ENCODE measurements around the gene CCNI.

CCNI gene

GRCh38 chr4:77073106-77073809 is 2.5 kb downstream of the CCNI start:
- TF ChIP-seq GATA2 (IDR thresholded peaks at IDR 0.05; ENCODE audit: low read depth, low read length) (no peak), GATA3 (IDR thresholded peaks at IDR 0.05; ENCODE audit: low read depth, low read length) (no peak)

GRCh38 chr4:77072195-77072753 is 3.5 kb downstream of the CCNI start:
- TF ChIP-seq GATA2 (IDR thresholded peaks at IDR 0.05; ENCODE audit: low read depth, low read length) (no peak), GATA3 (IDR thresholded peaks at IDR 0.05; ENCODE audit: low read depth, low read length) (no peak)

GRCh38 chr4:77065382-77065781 is 10.4 kb downstream of the CCNI start:
- TF ChIP-seq GATA3 (IDR thresholded peaks at IDR 0.05; ENCODE audit: low read depth, low read length) (no peak), GATA2 (IDR thresholded peaks at IDR 0.05; ENCODE audit: low read depth, low read length) (no peak)

DNA sequence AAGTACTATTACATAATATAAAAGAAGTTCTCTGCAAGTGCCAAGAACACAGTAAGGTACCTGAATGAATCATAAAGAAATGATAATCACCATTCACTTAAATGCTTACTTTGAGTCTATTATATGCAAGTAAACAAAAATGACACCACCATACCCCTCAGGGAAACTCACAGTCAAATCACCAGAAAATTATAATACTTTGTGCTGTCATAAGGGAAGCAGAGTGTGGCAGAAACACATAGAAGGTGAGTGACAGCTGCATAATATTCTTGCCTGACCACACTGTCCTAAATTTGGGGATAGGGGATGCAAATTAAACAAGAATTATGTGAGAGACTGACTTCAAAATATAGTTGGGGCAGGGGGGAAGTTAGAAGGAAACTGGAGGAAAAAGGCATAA is 12.9 kb downstream of the CCNI start:
- TF ChIP-seq GATA3 (IDR thresholded peaks at IDR 0.05; ENCODE audit: low read depth, low read length) (no peak), GATA2 (IDR thresholded peaks at IDR 0.05; ENCODE audit: low read depth, low read length) (no peak)

- TF ChIP-seq GATA2 (IDR thresholded peaks at IDR 0.05; ENCODE audit: low read depth, low read length) (no peak), GATA3 (IDR thresholded peaks at IDR 0.05; ENCODE audit: low read depth, low read length) (no peak)
These were observed 23.4 kb downstream of the CCNI start for GRCh38 chr4:77052352-77052751.

DNA sequence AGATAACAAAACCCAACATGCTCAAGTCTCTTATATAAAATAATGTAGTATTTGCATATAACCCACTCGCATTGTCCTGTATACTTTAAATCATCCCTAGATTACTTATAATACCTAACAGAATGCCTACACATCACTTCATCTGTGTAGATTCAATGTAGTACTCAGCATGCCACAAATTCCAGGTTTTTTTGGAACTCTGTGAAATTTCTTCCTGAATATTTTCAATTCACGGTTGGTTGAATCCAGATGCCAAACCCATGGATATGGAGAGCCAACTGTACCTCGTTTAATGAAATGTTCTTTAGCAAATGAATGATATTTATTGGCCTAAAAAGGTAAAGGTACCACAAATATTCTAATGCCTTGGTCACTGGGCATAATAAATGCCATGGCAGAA is 24.8 kb downstream of the CCNI start:
- TF ChIP-seq GATA3 (IDR thresholded peaks at IDR 0.05; ENCODE audit: low read depth, low read length) (no peak), GATA2 (IDR thresholded peaks at IDR 0.05; ENCODE audit: low read depth, low read length) (no peak)

DNA sequence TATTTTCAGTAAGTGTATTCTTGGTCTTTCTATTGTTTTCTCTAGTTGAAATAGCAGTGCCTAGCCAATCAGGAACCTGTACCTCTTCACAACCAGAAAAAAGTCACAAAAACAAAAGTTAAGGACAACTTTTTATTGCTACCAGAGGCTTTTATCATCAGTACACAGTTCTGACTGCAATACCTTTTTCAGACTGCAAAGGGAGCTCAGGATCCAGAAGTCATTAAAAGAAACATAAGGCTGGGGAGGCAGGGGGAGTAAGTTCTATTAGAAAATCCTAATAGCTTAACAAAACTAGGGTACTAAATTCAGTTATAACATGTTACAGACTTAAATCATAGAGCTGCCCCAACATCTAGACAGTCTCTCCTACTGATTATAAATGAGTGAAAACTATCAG is 28.8 kb downstream of the CCNI start:
- TF ChIP-seq GATA3 (IDR thresholded peaks at IDR 0.05; ENCODE audit: low read depth, low read length) (no peak), GATA2 (IDR thresholded peaks at IDR 0.05; ENCODE audit: low read depth, low read length) (no peak)

- TF ChIP-seq GATA3 (IDR thresholded peaks at IDR 0.05; ENCODE audit: low read depth, low read length), result no peak
- TF ChIP-seq GATA2 (IDR thresholded peaks at IDR 0.05; ENCODE audit: low read depth, low read length), result no peak
These were observed 30.3 kb downstream of the CCNI start for GRCh38 chr4:77045490-77045889.

DNA sequence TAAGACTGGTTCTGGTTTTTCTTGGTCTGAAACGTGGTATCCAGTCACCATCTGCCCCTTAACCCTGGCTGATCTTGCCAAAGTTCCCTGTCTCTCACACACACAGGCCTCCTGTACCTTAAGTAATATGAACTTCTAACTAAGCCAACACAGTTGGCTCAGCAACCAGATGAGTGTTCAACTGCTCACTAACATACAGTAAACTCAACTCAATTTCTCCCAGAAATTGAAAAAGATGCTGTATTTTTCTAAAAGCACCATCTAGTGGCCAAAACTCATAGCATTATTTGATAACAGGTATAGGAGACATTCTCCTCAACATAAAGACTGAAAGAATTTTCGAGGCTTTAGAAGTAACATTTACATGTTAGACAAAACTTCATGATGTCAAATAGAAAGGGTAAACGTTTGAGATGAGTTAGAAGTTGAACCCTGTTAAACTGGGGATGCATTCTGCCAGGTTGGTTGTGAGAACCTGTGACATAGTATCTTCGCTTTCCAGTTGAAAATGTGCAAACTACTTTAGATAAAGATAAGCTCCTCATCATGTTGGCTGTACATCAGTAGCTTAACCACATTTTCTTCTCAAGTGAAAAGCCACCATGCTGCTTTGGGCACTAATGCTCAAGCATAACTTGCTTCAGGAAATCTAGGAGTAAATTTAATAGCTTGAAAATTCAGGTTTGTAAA is 31.2 kb downstream of the CCNI start:
- TF ChIP-seq GATA3 (IDR thresholded peaks at IDR 0.05; ENCODE audit: low read depth, low read length) (no peak), GATA2 (IDR thresholded peaks at IDR 0.05; ENCODE audit: low read depth, low read length) (no peak)

GRCh38 chr4:77043507-77044136 is 32.2 kb downstream of the CCNI start:
- no peak for TF ChIP-seq GATA3 (IDR thresholded peaks at IDR 0.05; ENCODE audit: low read depth, low read length)
- no peak for TF ChIP-seq GATA2 (IDR thresholded peaks at IDR 0.05; ENCODE audit: low read depth, low read length)

GRCh38 chr4:77040854-77041725 is 34.7 kb downstream of the CCNI start:
- TF ChIP-seq GATA2 (IDR thresholded peaks at IDR 0.05; ENCODE audit: low read depth, low read length) (no peak), GATA3 (IDR thresholded peaks at IDR 0.05; ENCODE audit: low read depth, low read length) (no peak)

DNA sequence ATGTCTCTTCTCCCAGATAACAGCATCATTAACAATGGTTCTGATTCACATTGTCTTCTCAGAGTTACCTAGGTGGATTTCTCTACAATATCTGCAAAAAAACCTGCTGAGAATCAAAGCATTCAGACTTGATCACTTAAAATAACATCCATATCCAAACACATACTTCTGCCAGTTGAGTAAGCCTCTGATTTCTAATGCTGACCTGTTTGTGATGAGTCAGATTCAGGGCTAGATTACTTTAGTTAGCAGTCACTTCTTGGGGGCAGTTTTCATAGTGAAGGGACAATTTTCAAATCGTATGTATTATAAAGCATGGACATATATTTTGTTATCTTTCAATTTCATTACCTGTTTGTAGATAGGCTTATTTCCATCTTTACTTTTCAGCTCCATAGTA is 35.5 kb downstream of the CCNI start:
- TF ChIP-seq GATA3 (IDR thresholded peaks at IDR 0.05; ENCODE audit: low read depth, low read length) (no peak), GATA2 (IDR thresholded peaks at IDR 0.05; ENCODE audit: low read depth, low read length) (no peak)

- TF ChIP-seq GATA2 (IDR thresholded peaks at IDR 0.05; ENCODE audit: low read depth, low read length) (no peak), GATA3 (IDR thresholded peaks at IDR 0.05; ENCODE audit: low read depth, low read length) (no peak)
These were observed 36.0 kb downstream of the CCNI start for GRCh38 chr4:77039796-77040195.

DNA sequence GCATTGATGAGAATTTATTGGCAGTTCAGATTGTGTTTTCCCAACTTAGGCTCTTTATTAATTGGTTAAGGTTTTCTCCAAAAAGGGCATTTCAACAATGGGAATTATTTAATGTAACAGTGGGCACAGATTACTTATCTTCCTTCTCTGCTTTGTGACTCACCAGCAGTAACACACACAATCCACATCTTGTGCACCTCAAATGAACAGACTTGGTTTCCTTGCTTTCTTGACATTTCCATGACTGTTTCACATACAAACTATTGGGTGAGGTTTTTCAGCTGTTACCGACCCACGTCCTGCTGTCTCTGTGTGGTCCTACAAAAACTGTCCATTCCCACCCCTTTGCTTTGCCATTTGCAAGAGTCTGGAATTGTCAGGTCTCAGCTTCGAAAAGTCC is 38.1 kb downstream of the CCNI start:
- TF ChIP-seq GATA2 (IDR thresholded peaks at IDR 0.05; ENCODE audit: low read depth, low read length) (no peak), GATA3 (IDR thresholded peaks at IDR 0.05; ENCODE audit: low read depth, low read length) (no peak)
